GM12878 (cell line): ENCODE measurements around the gene LY6G5B. TPM values are rescaled to one million over a fixed set of nuclear protein-coding genes. Genes with fewer than 3 reads are reported as not detected.

Source experiments
- ATAC-seq: fragments of 200-7000 bp; cut with Tn5 transposase; 3 replicates; pipeline ENCODE4 v1.9.1; 2020; ENCODE audit warnings: mild to moderate bottlenecking, moderate library complexity
- BruUV-seq: library from RNA; stranded (reverse); fragments of 400-500 nt; replicated peaks from 2 replicates; lab custom pipeline; 2021; lab: Mats Ljungman, UMichigan
- CTCF ChIA-PET: fragments of 300-600 bp; sonication (Branson Sonifier 250); formaldehyde crosslinking; extraction: SDS; loops from one replicate; lab custom pipeline; 2021; ENCODE audit warnings: inconsistent platforms; lab: Yijun Ruan, JAX
- POLR2A ChIA-PET: fragments of 350-600 bp; formaldehyde crosslinking; extraction: SDS; loops from one replicate; lab custom pipeline; 2021; ENCODE audit warnings: inconsistent platforms; lab: Charles Lee
- RAD21 ChIA-PET: fragments of 300-600 bp; sonication (Branson Sonifier 250); formaldehyde crosslinking; loops from one replicate; lab custom pipeline; 2023; ENCODE audit warnings: antibody characterized with exemption; ENCODE audit not compliant: unreplicated experiment; lab: Charles Lee
- SMC1A ChIA-PET: fragments of 300-600 bp; sonication (Branson Sonifier 250); formaldehyde crosslinking; loops from one replicate; lab custom pipeline; 2023; ENCODE audit not compliant: unreplicated experiment, uncharacterized antibody; lab: Charles Lee
- DNase-seq: peaks from one replicate; pipeline ENCODE4 v3.0.0-alpha.2; 2011; ENCODE audit warnings: low read depth, low spot score
- FAIRE-seq: peaks from 3 replicates; lab custom pipeline; 2011; peaks lifted over from hg19 to GRCh38; lab: Jason Lieb, UNC
- H2AFZ ChIP-seq: 2 replicates; pipeline ENCODE4 v1.6.0; 2011; ENCODE audit warnings: low read depth, low read length, control low read depth; ENCODE audit not compliant: control insufficient read depth
- H3K27ac ChIP-seq: 2 replicates; pipeline ENCODE4 v1.5.1; 2011; ENCODE audit warnings: control low read depth; ENCODE audit not compliant: control insufficient read depth, insufficient read depth
- H3K27me3 ChIP-seq, 2 experiments: replicated peaks in 1 of 2; 2 replicates each; pipeline versions ENCODE4 v1.6.0 to v1.6.1; 2011; ENCODE audit warnings: low read length in 1 of 2; ENCODE audit not compliant: control insufficient read depth in 2 of 2, insufficient read depth in 2 of 2
- H3K36me3 ChIP-seq, 2 experiments: 2 replicates each; pipeline ENCODE4 v1.5.1; 2011; ENCODE audit warnings: low read length in 1 of 2; ENCODE audit not compliant: control insufficient read depth in 2 of 2, insufficient read depth in 2 of 2
- H3K4me1 ChIP-seq: 2 replicates; pipeline ENCODE4 v1.6.1; 2011; ENCODE audit warnings: mild to moderate bottlenecking, low read length, moderate library complexity, mixed read lengths; ENCODE audit not compliant: control insufficient read depth, insufficient read depth
- H3K4me2 ChIP-seq: 2 replicates; pipeline ENCODE4 v1.6.0; 2011; ENCODE audit warnings: control low read depth; ENCODE audit not compliant: control insufficient read depth, insufficient read depth
- H3K4me3 ChIP-seq: fragments of 200-600 bp; sonication (generic); 2 replicates; pipeline ENCODE4 v1.5.1; 2016
- H3K79me2 ChIP-seq: 2 replicates; pipeline ENCODE4 v1.6.0; 2011; ENCODE audit warnings: low read length; ENCODE audit not compliant: control insufficient read depth, insufficient read depth
- H3K9ac ChIP-seq: 2 replicates; pipeline ENCODE4 v1.8.0; 2011; ENCODE audit warnings: low read length, control low read depth, mixed read lengths; ENCODE audit not compliant: control insufficient read depth, insufficient read depth
- H3K9me3 ChIP-seq: replicated peaks from 3 replicates; pipeline ENCODE4 v1.5.1; 2011; ENCODE audit warnings: mild to moderate bottlenecking, low read length; ENCODE audit not compliant: control insufficient read depth, insufficient read depth
- H4K20me1 ChIP-seq: 2 replicates; pipeline ENCODE4 v1.6.0; 2011; ENCODE audit not compliant: control insufficient read depth, insufficient read depth
- CHD4 ChIP-seq: fragments of 200-600 bp; sonication (generic); IDR thresholded peaks from 2 replicates; pipeline ENCODE4 v1.6.1; 2016; ENCODE audit warnings: mild to moderate bottlenecking
- ESRRA ChIP-seq: IDR thresholded peaks from 2 replicates; pipeline ENCODE4 v1.6.1; 2012; ENCODE audit warnings: mild to moderate bottlenecking, low read length, improper control_type of control experiment
- GABPA ChIP-seq: IDR thresholded peaks from 2 replicates; pipeline ENCODE4 v1.6.1; 2014; ENCODE audit warnings: antibody characterized with exemption, low read depth, mild to moderate bottlenecking, inconsistent platforms
- HDAC2 ChIP-seq: fragments of 200-600 bp; sonication (generic); IDR thresholded peaks from 2 replicates; pipeline ENCODE4 v1.6.1; 2017
- LARP7 ChIP-seq: fragments of 450-650 bp; IDR thresholded peaks from 2 replicates; pipeline ENCODE4 v1.6.1; 2017; ENCODE audit warnings: mild to moderate bottlenecking
- MTA3 ChIP-seq: IDR thresholded peaks from 2 replicates; pipeline ENCODE4 v1.6.1; 2012; ENCODE audit warnings: low read length, inconsistent platforms, borderline replicate concordance
- RAD51 ChIP-seq: fragments of 450-650 bp; IDR thresholded peaks from 2 replicates; pipeline ENCODE4 v1.6.1; 2016; ENCODE audit warnings: moderate library complexity, mild to moderate bottlenecking, inconsistent platforms
- RCOR1 ChIP-seq: conservative IDR thresholded peaks from 2 replicates; pipeline ENCODE4 v1.6.1; 2012; ENCODE audit warnings: low read depth, low read length, improper control_type of control experiment
- RELA ChIP-seq: fragments of 450-650 bp; IDR thresholded peaks from 2 replicates; pipeline ENCODE4 v1.8.0; 2014; ENCODE audit warnings: borderline replicate concordance; ENCODE audit not compliant: partially characterized antibody
- RUNX3 ChIP-seq: IDR thresholded peaks from 2 replicates; pipeline ENCODE4 v1.6.1; 2012; ENCODE audit warnings: low read length, inconsistent platforms
- ZBED1 ChIP-seq: IDR thresholded peaks from 2 replicates; pipeline ENCODE4 v1.6.1; 2016; ENCODE audit warnings: borderline replicate concordance
- WGBS: methylation state at CpG from one replicate; pipeline ENCODE4 v1.1.6; 2016; ENCODE audit warnings: low lambda C conversion rate; ENCODE audit not compliant: insufficient replicate concordance, insufficient coverage; ENCODE audit errors: missing lambda C conversion rate; 5-methylcytosine and 5-hydroxymethylcytosine counted together
- in situ Hi-C: fragments of 300-500 bp; cut with MboI; formaldehyde crosslinking; loops from 9 replicates; pipeline ENCODE4 v1.14.3; 2018; ENCODE audit warnings: mixed read lengths
- intact Hi-C: fragments of 100-400 bp; cut with micrococcal nuclease; formaldehyde crosslinking; loops from one replicate; pipeline ENCODE4 v1.14.2; 2022; ENCODE audit not compliant: unreplicated experiment
- polyA plus RNA-seq, 11 experiments: library from polyadenylated mRNA; depleted of rRNA in 4 of 11; unstranded in 6 of 11; stranded (reverse) in 5 of 11; fragments of >200 nt; fragmentation: Nextera tagmentation in 4 of 11; fragmentation: Illumina TruSeq in 1 of 11; extraction: Ambion mirVana in 4 of 11; extraction: Trizol in 1 of 11; gene quantifications; 1 replicate in 1 of 11; 2 replicates in 10 of 11; pipeline versions ENCODE4 v1.2.1 to v1.2.3, GENCODE V29; 2011 to 2016; ENCODE audit warnings: inconsistent platforms in 2 of 11, missing spikeins in 2 of 11, low read depth in 1 of 11
- total RNA-seq, 4 experiments: library from RNA; depleted of rRNA in 3 of 4; stranded (reverse); fragments of >200 nt in 3 of 4; fragmentation: Illumina TruSeq in 1 of 4; extraction: Trizol in 1 of 4; gene quantifications; 2 replicates each; pipeline versions ENCODE4 v1.2.1 to v1.2.3, GENCODE V29; 2013 to 2021
- TF ChIP-seq, protein P1 (sequence below): fragments of 450-650 bp; conservative IDR thresholded peaks from 2 replicates; pipeline ENCODE4 v1.6.1; 2017; ENCODE audit warnings: mild to moderate bottlenecking, moderate library complexity

The LY6G5B gene
- total and polyA plus RNA-seq, 10 of the 15 experiments (the other 5 are each of a cell fraction or from before 2014, with no cell fraction given): 3.2 to 16.5 (median 7.5) TPM

DNA sequence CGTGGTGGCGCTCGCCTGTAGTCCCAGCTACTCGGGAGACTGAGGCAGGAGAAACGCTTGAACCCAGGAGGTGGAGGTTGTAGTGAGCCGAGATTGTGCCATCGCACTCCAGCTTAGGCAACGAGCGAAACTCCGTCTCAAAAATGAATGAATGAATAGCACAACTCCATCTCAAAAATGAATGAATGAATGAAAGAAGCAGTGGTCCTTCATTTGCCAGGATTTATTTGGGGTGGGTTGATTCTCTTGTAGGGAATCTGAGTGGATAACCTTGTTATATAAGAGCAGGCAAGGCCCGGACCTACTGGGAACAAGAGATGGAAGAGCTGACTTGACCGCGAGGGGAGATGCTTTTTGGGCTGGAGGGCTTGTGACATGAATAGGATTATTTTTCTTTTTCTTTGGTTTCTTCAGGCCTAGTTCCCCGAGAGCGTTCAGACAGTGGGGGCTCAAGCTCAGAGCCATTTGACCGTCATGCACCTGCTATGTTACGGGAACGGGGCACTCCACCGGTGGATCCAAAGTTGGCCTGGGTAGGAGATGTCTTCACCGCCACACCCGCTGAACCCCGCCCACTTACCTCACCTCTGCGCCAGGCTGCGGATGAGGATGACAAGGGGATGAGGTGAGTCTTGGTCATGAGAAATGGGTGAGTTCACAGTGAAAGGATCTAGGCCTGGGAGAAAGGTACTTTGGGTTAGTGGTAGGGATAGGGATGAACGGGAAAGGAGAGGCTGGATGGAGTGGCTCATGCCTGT lies 39.4 kb upstream of the LY6G5B start:
- SMC1A ChIA-PET: no interaction called here
- H4K20me1 ChIP-seq: no peaks in the 10 kb centered on the region
- in situ Hi-C loops: no loop called here
- TF ChIP-seq RUNX3: no peak
- TF ChIP-seq, protein P1, sequence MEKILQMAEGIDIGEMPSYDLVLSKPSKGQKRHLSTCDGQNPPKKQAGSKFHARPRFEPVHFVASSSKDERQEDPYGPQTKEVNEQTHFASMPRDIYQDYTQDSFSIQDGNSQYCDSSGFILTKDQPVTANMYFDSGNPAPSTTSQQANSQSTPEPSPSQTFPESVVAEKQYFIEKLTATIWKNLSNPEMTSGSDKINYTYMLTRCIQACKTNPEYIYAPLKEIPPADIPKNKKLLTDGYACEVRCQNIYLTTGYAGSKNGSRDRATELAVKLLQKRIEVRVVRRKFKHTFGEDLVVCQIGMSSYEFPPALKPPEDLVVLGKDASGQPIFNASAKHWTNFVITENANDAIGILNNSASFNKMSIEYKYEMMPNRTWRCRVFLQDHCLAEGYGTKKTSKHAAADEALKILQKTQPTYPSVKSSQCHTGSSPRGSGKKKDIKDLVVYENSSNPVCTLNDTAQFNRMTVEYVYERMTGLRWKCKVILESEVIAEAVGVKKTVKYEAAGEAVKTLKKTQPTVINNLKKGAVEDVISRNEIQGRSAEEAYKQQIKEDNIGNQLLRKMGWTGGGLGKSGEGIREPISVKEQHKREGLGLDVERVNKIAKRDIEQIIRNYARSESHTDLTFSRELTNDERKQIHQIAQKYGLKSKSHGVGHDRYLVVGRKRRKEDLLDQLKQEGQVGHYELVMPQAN: no peak
- TF ChIP-seq ESRRA: no peak
- no peak for TF ChIP-seq RELA
- ATAC-seq (no peak), DNase-seq (no peak), FAIRE-seq (no peak)
- H3K4me2 ChIP-seq: no peak overlapping the region
- CTCF ChIA-PET: no interaction called here
- intact Hi-C loops: no loop called here
- no peak overlapping the region for H3K9ac ChIP-seq
- no peaks in the 10 kb centered on the region for H3K9me3 ChIP-seq
- no peaks in the 10 kb centered on the region for H3K4me1 ChIP-seq
- H3K27ac ChIP-seq: no peak overlapping the region
- H3K79me2 ChIP-seq: no peaks in the 10 kb centered on the region; the same call in none of the 2 replicates
- 96% methylated on average over 25 of the region's 25 CpGs for WGBS
- POLR2A ChIA-PET: no interaction called here
- H3K36me3 ChIP-seq: peaks cover 49 to 68% of the 10 kb centered on the region in 2 experiments
- no peak overlapping the region for H3K4me3 ChIP-seq
- RAD21 ChIA-PET: interaction anchor here (0.6 kb wide), 1 partner anchor 199 kb away, joined by 3 read pairs; no protein-coding TSS in a partner anchor
- no peak overlapping the region for H2AFZ ChIP-seq
- H3K27me3 ChIP-seq: no peaks in the 10 kb centered on the region
- BruUV-seq: no TSS peak

DNA sequence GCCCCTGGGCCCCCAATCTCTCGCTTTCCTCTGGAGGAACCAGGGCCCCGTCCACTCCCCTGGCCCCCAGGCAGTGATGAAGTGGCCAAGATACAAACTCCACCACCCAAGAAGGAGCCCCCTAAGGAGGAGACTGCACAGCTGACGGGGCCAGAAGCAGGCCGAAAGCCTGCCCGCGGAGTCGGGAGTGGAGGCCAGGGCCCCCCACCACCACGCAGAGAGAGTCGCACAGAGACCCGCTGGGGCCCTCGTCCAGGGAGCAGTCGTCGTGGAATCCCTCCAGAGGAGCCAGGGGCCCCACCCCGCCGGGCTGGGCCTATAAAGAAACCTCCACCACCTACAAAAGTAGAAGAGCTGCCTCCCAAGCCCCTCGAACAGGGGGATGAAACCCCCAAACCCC lies 38.6 kb upstream of the LY6G5B start:
- Histone ChIP-seq H3K36me3 (peaks cover 50 to 65% of the 10 kb centered on the region in 2 experiments), H3K27me3 (no peaks in the 10 kb centered on the region), H3K4me3 (no peak overlapping the region), H3K27ac (no peak overlapping the region), H4K20me1 (no peaks in the 10 kb centered on the region), H3K4me2 (no peak overlapping the region), H3K9me3 (no peaks in the 10 kb centered on the region), H3K9ac (no peak overlapping the region), H2AFZ (no peak overlapping the region), H3K79me2 (no peaks in the 10 kb centered on the region; the same call in 1 of the 2 replicates), H3K4me1 (no peaks in the 10 kb centered on the region)
- ATAC-seq: no peak; the same call in 2 of the 3 replicates
- TSS peak; percentile 11 for BruUV-seq
- FAIRE-seq: no peak
- intact Hi-C loops (no loop called here), in situ Hi-C loops (no loop called here)
- ChIA-PET CTCF (no interaction called here), POLR2A (interaction anchor here (0.7 kb wide), 1 partner anchor 70 kb away, joined by 5 read pairs; no protein-coding TSS in a partner anchor), SMC1A (no interaction called here), RAD21 (no interaction called here)
- DNase-seq: no peak
- WGBS: 98% methylated on average over 16 of the region's 16 CpGs
- no peak for TF ChIP-seq GABPA
- TF ChIP-seq LARP7: no peak
- no peak for TF ChIP-seq ZBED1
- TF ChIP-seq CHD4: no peak
- TF ChIP-seq RCOR1: no peak
- no peak for TF ChIP-seq HDAC2
- no peak for TF ChIP-seq MTA3
- TF ChIP-seq RAD51: no peak
